ENCODE results near the gene TNK2. TPM values are rescaled to one million over a fixed set of nuclear protein-coding genes. Genes with fewer than 3 reads are reported as not detected.
"Not testable (repeated sequence)": the region's sequence is repeated elsewhere in the genome, so short reads cannot be mapped to it uniquely, and the experiment has no call there.

The TNK2 gene
- total and polyA plus RNA-seq, 8 donors, result 21.0 to 91.2 (median 25.0) TPM

DNA sequence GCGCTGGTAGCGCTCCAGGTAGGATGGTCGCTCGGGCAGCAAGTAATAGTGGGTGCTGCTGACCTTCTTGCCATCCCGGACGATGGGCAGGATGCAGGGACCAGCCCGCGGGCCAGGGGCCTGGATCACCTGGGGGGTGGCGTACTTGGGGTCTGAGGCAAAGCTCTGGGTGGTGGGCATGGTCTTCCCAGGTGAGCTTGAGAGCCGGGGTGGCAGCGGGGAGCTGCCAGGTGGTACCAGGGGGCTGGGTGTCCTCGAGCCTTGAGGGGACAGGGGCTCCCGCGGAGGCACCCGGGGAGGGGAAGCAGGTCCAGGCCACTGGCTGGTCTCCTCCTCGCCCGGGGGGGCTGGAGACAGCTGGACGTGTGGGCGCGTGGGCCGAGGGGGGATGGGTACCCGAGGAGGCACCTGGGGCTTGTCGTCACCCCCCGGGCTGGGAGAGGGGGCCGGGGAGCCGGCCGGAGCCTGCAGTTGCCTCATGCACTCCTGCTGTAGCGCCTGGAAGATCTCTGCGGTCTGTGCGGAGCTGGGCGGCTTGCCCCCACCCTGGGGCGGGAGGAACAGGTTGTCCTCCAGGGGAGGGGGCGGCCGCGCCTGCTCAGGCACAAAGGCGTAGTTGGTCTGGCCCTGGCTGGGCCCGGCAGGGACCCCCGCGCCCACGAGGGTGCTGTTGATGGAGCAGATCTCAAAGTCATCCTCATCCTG lies 40.6 kb downstream of the TNK2 start:
- DNase-seq (peak in 1 of 6 donors; percentile 28), FAIRE-seq (no peak), ATAC-seq (no peak)
- 88 to 94% methylated on average over 35 to 40 of the region's 40 CpGs for WGBS, 2 donors
- no peak overlapping the region for H3K4me3 ChIP-seq
- H3K9me3 ChIP-seq, result no peaks in the 10 kb centered on the region
- intact Hi-C loops (cut with DNase I), result no loop called here
- H3K27ac ChIP-seq, result no peak overlapping the region
- no peaks in the 10 kb centered on the region for H3K36me3 ChIP-seq
- H3K27me3 ChIP-seq, result no peaks in the 10 kb centered on the region
- no peaks in the 10 kb centered on the region for H3K4me1 ChIP-seq
- TF ChIP-seq CTCF (IDR thresholded peaks at IDR 0.05), result no peak

DNA sequence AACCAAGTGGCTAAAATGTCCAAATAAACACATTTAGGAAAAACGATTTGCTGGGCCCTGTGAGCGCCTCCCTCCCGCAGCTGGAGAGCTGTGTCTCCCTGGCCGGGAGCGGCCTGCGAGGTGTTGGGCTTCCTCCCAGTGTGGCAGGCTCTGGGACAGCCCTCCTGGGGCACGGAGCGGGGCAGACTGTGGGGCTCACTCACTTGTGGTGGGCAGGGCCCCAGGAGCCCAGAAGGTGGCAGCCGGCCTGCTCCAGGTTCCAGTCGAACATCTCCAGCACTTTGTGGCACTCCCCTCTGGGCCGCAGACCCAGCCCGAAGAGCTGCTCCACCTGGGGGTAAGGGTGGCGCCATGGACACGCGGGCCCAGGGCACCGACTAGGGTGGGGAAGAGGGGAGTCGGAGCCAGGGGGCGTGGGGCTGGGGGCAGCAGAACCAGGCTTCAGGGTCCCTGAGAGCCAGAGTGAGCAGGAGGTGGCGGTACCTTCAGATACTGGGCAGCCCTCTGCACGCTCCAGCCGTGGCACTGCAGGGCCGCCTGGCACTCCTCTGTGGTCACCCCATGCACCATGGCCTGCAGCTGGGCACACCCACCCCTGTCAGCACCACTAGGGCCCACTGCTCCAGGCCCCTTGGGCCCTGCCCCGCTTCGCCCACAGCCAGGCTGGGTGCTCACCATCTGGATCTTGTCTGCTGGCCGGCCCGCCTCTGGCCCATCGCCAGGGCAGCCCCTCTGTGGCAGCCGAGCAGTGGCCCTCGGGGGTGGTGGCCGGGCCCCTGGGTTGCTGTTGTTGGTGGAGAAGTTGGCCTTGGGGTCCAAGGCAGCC lies 41.5 kb downstream of the TNK2 start:
- DNase-seq, result peak in 2 of 6 donors; percentile 30 to 72
- no peak for ATAC-seq
- Histone ChIP-seq H3K27me3 (no peaks in the 10 kb centered on the region), H3K4me3 (no peak overlapping the region), H3K4me1 (no peaks in the 10 kb centered on the region), H3K27ac (no peak overlapping the region), H3K9me3 (no peaks in the 10 kb centered on the region), H3K36me3 (no peaks in the 10 kb centered on the region)
- FAIRE-seq, result no peak
- no peak for TF ChIP-seq CTCF (IDR thresholded peaks at IDR 0.05)
- intact Hi-C loops (cut with DNase I), result no loop called here
- WGBS, 2 donors, result 93% methylated on average over 29 to 30 of the region's 30 CpGs

DNA sequence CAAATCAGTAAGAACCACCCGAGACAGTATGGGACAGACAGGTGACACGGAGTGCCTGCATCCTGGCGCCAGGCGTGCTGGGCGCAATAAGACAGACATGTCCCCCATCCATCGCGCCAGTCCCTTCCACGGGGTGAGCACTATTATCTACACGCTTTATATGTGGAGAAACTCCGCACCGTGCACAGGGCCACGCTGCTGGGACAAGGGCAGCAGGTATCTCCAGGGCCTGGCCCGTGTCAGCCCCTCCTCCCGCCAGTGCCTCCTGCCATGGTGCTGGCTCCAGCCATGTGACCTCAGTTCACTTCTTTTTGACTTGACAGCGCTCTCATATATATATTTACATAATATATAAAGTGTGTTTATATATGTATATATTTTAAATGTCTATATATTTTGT lies 42.6 kb downstream of the TNK2 start:
- FAIRE-seq (no peak), DNase-seq (peak in 1 of 6 donors; percentile 42), ATAC-seq (no peak)
- H3K9me3 ChIP-seq, result no peaks in the 10 kb centered on the region
- no peaks in the 10 kb centered on the region for H3K4me1 ChIP-seq
- H3K36me3 ChIP-seq, result no peaks in the 10 kb centered on the region
- no peak overlapping the region for H3K27ac ChIP-seq
- no peak for TF ChIP-seq CTCF (IDR thresholded peaks at IDR 0.05)
- WGBS, 2 donors, result 90 to 92% methylated on average over 15 of the region's 15 CpGs
- H3K27me3 ChIP-seq, result no peaks in the 10 kb centered on the region
- intact Hi-C loops (cut with DNase I), result no loop called here
- no peak overlapping the region for H3K4me3 ChIP-seq

DNA sequence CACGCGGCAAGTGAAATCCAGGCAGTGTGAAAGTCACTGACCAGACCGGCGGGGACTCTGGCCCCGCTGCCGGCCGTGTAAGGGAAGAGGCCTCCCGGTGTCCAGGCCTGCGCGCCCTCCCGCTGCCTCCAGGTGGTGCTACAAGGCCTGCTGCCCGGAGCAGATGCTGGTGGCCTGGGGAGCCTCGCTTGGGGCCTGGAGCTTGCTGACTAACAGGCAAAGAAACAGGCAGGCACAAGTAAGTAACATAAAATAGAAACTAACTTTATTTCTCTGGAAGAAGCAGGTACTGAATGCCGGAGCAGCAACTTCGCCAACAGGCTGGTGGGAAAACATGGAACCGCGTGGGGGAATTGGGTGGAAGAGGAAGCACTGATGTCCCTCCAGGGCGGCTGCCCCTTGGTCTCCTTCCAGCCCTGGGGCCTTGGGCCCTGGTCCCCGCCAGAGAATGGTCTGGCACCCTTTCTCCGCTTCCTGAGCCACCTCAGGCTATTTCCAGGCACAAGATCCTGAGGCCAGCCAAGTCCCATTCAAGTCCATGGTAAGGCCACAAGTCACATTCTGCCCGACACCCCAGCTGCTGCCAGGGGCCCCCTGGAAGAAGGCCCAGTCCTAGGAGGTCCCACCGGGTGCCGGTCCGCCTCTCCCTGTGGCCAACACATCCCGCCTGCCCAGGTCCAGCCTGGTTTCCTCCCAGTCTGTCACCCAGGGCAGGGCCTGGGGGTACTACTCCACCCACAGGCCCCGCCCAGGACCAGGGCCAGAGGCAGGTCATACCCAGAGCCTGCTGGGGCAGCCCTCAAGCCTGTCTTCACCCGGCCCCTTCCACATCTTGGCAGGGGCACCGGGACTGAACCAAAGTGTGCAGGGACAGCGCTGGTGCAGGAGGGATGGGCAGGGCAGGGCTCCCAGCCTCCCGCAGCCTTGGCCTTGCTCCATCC lies 45.0 kb downstream of the TNK2 start:
- H3K4me3 ChIP-seq, result no peak overlapping the region
- intact Hi-C loops (cut with DNase I), result loop anchor here in 2 of 3 donors (5.0 kb wide), 2 partner anchors 49 to 54 kb away; no protein-coding TSS in a partner anchor
- no peaks in the 10 kb centered on the region for H3K27me3 ChIP-seq
- no peaks in the 10 kb centered on the region for H3K9me3 ChIP-seq
- peaks cover 0 to 3% (median 0%) of the 10 kb centered on the region in 3 donors for H3K4me1 ChIP-seq
- no peaks in the 10 kb centered on the region for H3K36me3 ChIP-seq
- peak; percentile 77 to 89 (median 84) for TF ChIP-seq CTCF (IDR thresholded peaks at IDR 0.05)
- no peak for FAIRE-seq
- DNase-seq, result peak; percentile 70 to 95 (median 86)
- WGBS, 2 donors, result 46 to 54% methylated on average over 30 of the region's 30 CpGs
- peak; percentile 85 to 97 (median 96) for ATAC-seq
- no peak overlapping the region for H3K27ac ChIP-seq

DNA sequence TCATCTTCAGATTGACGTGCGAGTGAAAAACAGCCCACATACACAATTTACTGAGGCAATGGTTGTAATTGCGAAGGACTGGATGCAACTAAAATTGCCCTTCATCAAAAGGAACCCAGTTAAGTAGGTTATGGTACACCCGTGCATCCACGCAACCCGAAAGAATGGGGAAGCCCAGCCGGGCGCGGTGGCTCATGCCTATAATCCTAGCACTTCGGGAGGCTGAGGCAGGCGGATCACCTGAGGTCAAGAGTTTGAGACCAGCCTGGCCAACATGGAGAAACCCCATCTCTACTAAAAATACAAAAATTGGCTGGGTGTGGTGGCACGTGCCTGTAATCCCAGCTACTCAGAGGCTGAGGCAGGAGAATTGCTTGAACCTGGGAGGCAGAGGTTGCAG lies 46.0 kb downstream of the TNK2 start:
- H3K4me1 ChIP-seq, H3K4me3 ChIP-seq, FAIRE-seq, H3K9me3 ChIP-seq, ATAC-seq, H3K36me3 ChIP-seq, H3K27ac ChIP-seq, H3K27me3 ChIP-seq: not testable (repeated sequence)
- WGBS, 2 donors, result 95% methylated on average over 12 of the region's 12 CpGs
- intact Hi-C loops (cut with DNase I), result loop anchor here in 2 of 3 donors (5.0 kb wide), 2 partner anchors 50 to 55 kb away; no protein-coding TSS in a partner anchor
- peak in 1 of 6 donors; percentile 15 for DNase-seq

All from pancreas (tissue), 10 donors.